Epithelial cell of proximal tubule (primary cell): Measurements from ENCODE around the gene CTRL. TPM values are rescaled to one million over a fixed set of nuclear protein-coding genes. Genes with fewer than 3 reads are reported as not detected.

Source experiments
- DNase-seq: peaks from one replicate; pipeline ENCODE4 v3.0.0-alpha.2; 2011; ENCODE audit warnings: low read depth
- H3K4me3 ChIP-seq: 2 replicates; pipeline ENCODE4 v1.5.1; 2011; ENCODE audit warnings: low read depth, mild to moderate bottlenecking, low read length
- total RNA-seq: library from RNA; depleted of rRNA; stranded (reverse); fragments of >200 nt; gene quantifications from 2 replicates; pipeline ENCODE4 v1.2.3, GENCODE V29; 2015
- TF ChIP-seq, protein P1 (sequence below): conservative IDR thresholded peaks from 2 replicates; pipeline ENCODE4 v1.5.1; 2012; ENCODE audit warnings: low read depth, mild to moderate bottlenecking, low read length

The CTRL gene
- total RNA-seq, 1 donor from 2014 or later = 2.1 TPM

DNA sequence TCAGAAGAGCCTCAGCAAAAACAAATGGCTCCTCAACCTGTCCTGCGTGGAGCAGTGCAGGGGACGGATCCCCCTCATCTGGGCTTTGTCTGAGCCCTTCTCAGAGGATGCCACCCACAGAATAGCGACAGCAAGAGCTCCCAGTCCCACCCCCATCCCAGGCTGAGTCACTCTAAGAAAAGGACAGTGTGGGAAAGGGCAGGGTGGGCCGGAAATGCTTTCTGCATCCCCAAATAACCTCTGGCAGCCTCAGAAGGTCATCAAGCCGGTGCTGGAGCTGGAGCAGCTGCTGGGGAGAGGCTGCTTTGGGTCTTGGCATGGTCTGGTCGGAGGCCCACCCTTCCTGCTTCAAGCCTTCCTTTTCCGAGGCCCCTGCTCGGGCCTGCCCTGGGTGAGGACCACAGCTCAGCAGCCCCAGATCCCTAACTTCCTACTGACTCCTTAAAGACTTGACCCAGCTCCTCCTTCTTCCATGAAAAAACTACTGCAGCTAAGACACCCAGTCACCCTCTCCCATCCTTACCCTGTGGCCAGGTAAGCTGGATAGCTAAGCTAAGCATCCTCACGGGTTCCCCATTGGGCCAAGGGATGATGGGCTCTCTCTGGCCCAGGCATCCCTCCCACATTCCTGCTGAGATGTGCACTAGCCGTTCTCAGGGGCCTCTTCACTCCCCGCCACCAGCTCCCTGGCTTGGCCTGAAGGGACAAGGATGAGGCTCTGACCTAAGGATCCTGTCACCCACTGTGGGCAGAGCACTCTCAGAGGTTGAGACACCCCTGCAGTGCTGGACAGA lies 28.1 kb upstream of the CTRL start:
- TF ChIP-seq, protein P1, sequence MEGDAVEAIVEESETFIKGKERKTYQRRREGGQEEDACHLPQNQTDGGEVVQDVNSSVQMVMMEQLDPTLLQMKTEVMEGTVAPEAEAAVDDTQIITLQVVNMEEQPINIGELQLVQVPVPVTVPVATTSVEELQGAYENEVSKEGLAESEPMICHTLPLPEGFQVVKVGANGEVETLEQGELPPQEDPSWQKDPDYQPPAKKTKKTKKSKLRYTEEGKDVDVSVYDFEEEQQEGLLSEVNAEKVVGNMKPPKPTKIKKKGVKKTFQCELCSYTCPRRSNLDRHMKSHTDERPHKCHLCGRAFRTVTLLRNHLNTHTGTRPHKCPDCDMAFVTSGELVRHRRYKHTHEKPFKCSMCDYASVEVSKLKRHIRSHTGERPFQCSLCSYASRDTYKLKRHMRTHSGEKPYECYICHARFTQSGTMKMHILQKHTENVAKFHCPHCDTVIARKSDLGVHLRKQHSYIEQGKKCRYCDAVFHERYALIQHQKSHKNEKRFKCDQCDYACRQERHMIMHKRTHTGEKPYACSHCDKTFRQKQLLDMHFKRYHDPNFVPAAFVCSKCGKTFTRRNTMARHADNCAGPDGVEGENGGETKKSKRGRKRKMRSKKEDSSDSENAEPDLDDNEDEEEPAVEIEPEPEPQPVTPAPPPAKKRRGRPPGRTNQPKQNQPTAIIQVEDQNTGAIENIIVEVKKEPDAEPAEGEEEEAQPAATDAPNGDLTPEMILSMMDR = no peak
- DNase-seq = no peak
- H3K4me3 ChIP-seq = no peak overlapping the region

DNA sequence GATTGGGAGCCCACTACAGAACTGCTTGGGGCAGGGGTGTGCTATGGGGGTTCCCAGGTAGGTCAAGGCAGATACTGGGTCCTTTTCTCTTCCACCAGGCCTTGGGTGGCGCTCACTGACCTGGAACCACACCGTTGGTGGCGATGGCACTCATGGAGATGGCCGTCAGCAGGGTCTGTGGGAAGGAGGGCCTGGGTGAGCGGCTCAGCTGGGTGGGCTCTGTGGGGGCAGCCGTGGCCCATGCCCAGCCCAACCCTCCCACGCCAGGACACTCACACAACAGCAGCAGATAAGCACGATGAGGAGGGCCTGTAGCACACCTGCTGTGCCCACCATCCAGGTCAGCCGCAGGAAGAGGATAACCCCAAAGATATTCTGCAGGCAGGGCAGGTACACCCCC lies 26.0 kb upstream of the CTRL start:
- TF ChIP-seq, protein P1 = no peak
- no peak for DNase-seq
- H3K4me3 ChIP-seq = no peak overlapping the region

DNA sequence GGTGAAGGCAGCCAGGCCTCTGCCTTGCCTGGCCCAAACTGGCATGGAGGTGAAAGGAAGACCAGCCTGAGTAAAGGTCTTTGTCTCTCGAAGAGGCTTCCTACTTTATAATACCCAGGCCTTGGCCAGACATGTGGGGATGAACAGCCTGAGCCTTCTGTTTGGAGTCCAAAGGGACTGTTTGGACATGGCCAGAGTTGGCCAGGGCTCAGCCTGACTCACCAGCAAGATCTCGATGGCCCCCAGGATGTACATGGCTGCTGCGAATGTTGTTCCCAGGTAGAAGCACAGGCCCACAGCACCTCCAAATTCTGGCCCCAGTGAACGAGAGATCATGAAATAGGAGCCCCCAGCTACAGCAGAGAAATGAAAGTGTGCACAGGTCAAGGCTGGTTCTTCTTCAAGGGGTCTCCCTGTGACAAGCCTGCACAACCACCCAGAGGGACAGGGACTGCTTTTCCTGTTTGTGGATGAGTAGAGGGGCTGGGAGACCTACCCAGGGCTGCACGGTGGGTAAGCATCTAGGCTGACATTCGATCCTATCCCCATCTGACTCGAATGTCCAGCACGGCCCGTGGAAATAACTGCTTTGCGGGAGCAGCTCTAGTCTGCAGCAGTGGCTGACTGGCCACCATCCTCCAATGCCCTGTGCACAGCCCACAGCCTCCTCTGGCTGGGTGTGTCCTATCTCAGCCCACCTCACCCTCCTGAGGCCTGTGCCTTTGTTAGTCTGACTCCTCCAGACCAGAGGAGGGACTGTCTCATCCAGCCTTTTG lies 22.9 kb upstream of the CTRL start:
- no peak for DNase-seq
- H3K4me3 ChIP-seq = no peak overlapping the region
- TF ChIP-seq, protein P1 = no peak

DNA sequence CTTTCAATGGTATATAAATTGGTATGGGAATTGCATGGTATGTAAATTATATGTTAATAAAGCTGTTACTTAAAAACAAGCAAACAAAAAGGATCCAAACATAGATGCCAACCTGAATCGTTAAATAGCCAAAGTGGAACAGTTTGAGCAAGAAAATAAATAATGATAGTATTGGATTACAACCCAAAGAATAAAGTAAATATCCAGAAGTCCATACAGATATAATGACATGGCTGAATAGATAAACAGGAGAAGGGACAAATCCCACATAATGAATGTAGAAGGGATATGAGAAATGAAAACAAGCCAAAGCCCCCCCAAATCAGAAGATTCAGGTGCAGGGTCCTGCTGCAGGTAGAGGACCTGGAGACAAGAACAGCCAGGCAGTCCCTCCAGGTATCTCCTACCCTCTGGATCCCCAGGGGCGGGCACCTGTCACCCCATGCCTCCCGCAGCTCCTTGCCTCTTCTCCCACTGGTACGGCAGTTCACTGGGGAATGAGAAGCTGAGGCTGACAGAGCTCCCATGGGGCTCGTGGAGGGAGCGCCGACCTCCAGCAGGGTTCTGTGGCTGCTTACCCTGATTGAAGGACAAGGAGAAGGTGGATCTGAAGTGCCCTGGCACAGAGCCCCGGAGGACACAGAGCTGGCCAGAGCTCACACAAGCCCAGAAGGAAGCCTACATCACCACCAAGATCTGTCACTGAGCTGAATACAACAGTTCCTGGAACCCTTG lies 22.1 kb upstream of the CTRL start:
- TF ChIP-seq, protein P1 = no peak
- DNase-seq = no peak
- no peak overlapping the region for H3K4me3 ChIP-seq

DNA sequence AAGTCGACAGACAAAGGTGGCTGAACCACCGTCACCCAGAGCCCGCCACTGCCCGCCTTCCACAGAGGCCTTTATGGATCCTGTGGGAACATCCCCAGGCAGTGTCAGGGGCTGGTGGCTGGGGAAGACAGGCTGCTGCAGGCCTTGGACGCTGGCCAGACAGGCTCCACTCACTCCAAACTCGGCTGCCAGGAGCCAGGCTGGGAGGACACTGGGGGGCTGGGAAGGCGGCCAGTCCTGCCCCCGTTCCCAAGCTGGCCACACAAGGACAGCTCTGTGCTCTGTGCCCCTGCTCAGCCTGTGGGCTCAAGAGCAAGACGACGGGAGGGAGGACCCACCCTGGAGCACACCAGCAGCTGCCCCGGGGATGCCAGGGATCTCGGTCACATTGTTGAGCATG lies 19.8 kb upstream of the CTRL start:
- TF ChIP-seq, protein P1 = no peak
- DNase-seq = no peak

DNA sequence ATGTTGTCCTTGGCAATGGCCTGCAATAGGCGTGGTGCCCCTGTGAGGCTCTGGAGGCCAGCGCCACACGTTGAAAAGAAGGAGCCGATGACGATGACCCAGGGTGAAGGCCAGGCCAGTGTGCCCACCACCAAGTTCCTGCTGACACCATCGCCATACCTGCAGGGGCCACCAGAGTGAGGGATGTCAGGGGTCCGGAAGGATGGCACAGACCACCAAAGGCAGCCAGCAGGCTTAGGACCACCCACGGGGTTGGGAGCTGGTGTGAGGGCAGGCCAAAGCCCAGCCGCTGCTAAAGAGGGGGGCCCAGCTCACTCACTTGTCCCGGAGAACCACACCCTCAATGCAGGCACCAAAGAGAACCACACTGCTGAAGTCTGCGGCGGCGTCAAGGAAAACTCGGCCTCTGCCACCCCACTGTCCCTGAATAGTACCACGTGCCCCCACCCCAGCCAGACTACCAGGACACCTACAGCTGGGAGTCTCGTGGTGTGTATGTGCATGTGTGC lies 18.7 kb upstream of the CTRL start:
- TF ChIP-seq, protein P1 = no peak
- DNase-seq = no peak
- H3K4me3 ChIP-seq = no peak overlapping the region

More for the DNA sequence above, 19.8 kb upstream of the CTRL start:
- no peak overlapping the region for H3K4me3 ChIP-seq
